ENCODE data around the gene SLC12A3.

DNA sequence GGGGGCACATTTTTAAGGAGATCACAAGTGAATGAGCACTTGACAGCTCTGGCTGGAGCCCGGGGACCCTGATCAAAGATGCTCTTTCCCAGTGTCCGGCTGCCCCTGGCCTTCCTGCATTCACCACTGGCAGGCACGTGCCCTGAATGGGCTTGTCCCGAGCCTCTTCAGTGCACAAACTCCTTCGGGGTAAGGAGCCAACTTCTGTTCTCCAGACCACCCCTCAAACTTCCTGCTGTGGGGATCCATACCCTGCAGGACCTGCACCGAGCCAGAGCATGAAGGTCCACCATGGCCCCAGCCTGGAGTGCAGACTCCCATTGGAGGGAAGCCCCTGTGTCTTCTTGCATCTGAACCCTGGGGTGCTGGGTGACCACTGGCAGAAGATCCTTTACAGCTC, 9.8 kb upstream of the SLC12A3 start:
- no peak for TF ChIP-seq POLR2A (IDR thresholded peaks at IDR 0.05; ENCODE audit: low read depth)
- no peak for TF ChIP-seq CTCF (IDR thresholded peaks at IDR 0.05)
- no peak for TF ChIP-seq POLR2AphosphoS5 (IDR thresholded peaks at IDR 0.05)

Data from esophagus muscularis mucosa (tissue), 3 donors.